Panc1 (cell line): Measurements from ENCODE around the gene TNS2. TPM values are rescaled to one million over a fixed set of nuclear protein-coding genes. Genes with fewer than 3 reads are reported as not detected.
A peak's percentile ranks its signal among the peaks of the same experiment; 100 is the strongest.

Experiments
- ATAC-seq: fragments of 200-7000 bp; cut with Tn5 transposase; 2 replicates; pipeline ENCODE4 v1.9.1; 2020; ENCODE audit warnings: mild to moderate bottlenecking, moderate library complexity
- BruUV-seq: library from RNA; stranded (reverse); fragments of 400-500 nt; replicated peaks from 2 replicates; lab custom pipeline; 2021; lab: Mats Ljungman, UMichigan
- CTCF ChIA-PET: fragments of 300-600 bp; sonication (Branson Sonifier 250); formaldehyde crosslinking; loops from one replicate; lab custom pipeline; 2022; ENCODE audit warnings: antibody characterized with exemption; lab: Charles Lee
- POLR2A ChIA-PET: fragments of 300-600 bp; sonication (Branson Sonifier 250); formaldehyde crosslinking; loops from one replicate; lab custom pipeline; 2022; ENCODE audit warnings: antibody characterized with exemption; lab: Charles Lee
- DNase-seq: peaks from one replicate; pipeline ENCODE4 v3.0.0-alpha.2; 2010; ENCODE audit warnings: low read depth, low spot score
- H3K27ac ChIP-seq: 2 replicates; pipeline ENCODE4 v1.5.1; 2011; ENCODE audit warnings: mild to moderate bottlenecking, low read length, inconsistent platforms
- H3K27me3 ChIP-seq: fragments of 200-500 bp; sonication (Bioruptor generic); 2 replicates; pipeline ENCODE4 v1.6.0; 2014; ENCODE audit warnings: low read length, inconsistent platforms; ENCODE audit not compliant: control insufficient read depth, insufficient read depth
- H3K36me3 ChIP-seq: fragments of 200-500 bp; sonication (Bioruptor generic); 2 replicates; pipeline ENCODE4 v1.5.1; 2014; ENCODE audit warnings: inconsistent platforms, mild to moderate bottlenecking, low read length, moderate library complexity; ENCODE audit not compliant: control insufficient read depth, insufficient read depth
- H3K4me1 ChIP-seq: 2 replicates; pipeline ENCODE4 v1.5.1; 2011; ENCODE audit warnings: inconsistent platforms, mild to moderate bottlenecking, low read length, moderate library complexity; ENCODE audit not compliant: control insufficient read depth, insufficient read depth
- H3K4me3 ChIP-seq, 2 experiments: 2 replicates each; pipeline ENCODE4 v1.5.1; 2011 to 2012; ENCODE audit warnings: low read depth in 2 of 2, low read length in 2 of 2, mild to moderate bottlenecking in 2 of 2, inconsistent platforms in 1 of 2, moderate library complexity in 1 of 2
- H3K9me3 ChIP-seq: fragments of 200-500 bp; sonication (Bioruptor generic); 2 replicates; pipeline ENCODE4 v1.5.1; 2014; ENCODE audit warnings: low read depth, mild to moderate bottlenecking, inconsistent platforms, low read length, moderate library complexity; ENCODE audit not compliant: control insufficient read depth, insufficient read depth
- CTCF ChIP-seq: fragments of 450-650 bp; IDR thresholded peaks from 2 replicates; pipeline ENCODE4 v1.5.1; 2017; ENCODE audit warnings: mild to moderate bottlenecking
- POLR2AphosphoS5 ChIP-seq: IDR thresholded peaks from 2 replicates; pipeline ENCODE4 v1.6.1; 2012; ENCODE audit warnings: mild to moderate bottlenecking, low read depth, low read length, moderate library complexity
- REST ChIP-seq, 2 experiments: IDR thresholded peaks; 2 replicates each; pipeline ENCODE4 v1.6.1; 2011 to 2012; ENCODE audit warnings: low read depth in 2 of 2, control low read depth in 1 of 2, low read length in 1 of 2, mild to moderate bottlenecking in 1 of 2, moderate library complexity in 1 of 2; ENCODE audit not compliant: insufficient read depth in 1 of 2
- SIN3A ChIP-seq: IDR thresholded peaks from 2 replicates; pipeline ENCODE4 v1.6.1; 2012; ENCODE audit warnings: low read depth, mild to moderate bottlenecking, low read length, moderate library complexity, borderline replicate concordance; ENCODE audit not compliant: insufficient read depth
- TCF7L2 ChIP-seq: IDR thresholded peaks from 2 replicates; pipeline ENCODE4 v1.6.1; 2011; ENCODE audit warnings: mild to moderate bottlenecking, low read depth, low read length, inconsistent platforms
- in situ Hi-C: cut with HindIII; loops from 2 replicates; pipeline ENCODE4 v1.10.0; 2016; ENCODE audit warnings: low sequenced_read_pairs, low pct_unique_long_range_greater_than_20kb
- intact Hi-C: fragments of 100-400 bp; cut with micrococcal nuclease; formaldehyde crosslinking; loops from one replicate; pipeline ENCODE4 v1.10.0; 2022; ENCODE audit not compliant: unreplicated experiment
- total RNA-seq: library from RNA; stranded (reverse); gene quantifications from one replicate; pipeline ENCODE4 v1.2.1, GENCODE V29; 2021; ENCODE audit not compliant: unreplicated experiment

The TNS2 gene
- total RNA-seq, 1 experiment from 2014 or later = 48.1 TPM

- no peaks in the 10 kb centered on the region for H3K9me3 ChIP-seq
- POLR2A ChIA-PET = no interaction called here
- ATAC-seq (no peak), DNase-seq (no peak)
- intact Hi-C loops (no loop called here), in situ Hi-C loops (no loop called here)
- CTCF ChIA-PET = no interaction called here
- H3K36me3 ChIP-seq = no peaks in the 10 kb centered on the region
- peaks cover 17% of the 10 kb centered on the region for H3K4me1 ChIP-seq
- TF ChIP-seq CTCF = no peak
- TF ChIP-seq SIN3A = no peak
- TF ChIP-seq REST (IDR thresholded peaks at IDR 0.05; ENCODE audit: insufficient read depth in 1 of 2, low read depth in 2 of 2, low read length in 1 of 2) = no peak
- TF ChIP-seq POLR2AphosphoS5 = no peak
- TF ChIP-seq TCF7L2 = no peak
- H3K4me3 ChIP-seq = no peak overlapping the region
- no peaks in the 10 kb centered on the region for H3K27me3 ChIP-seq
- BruUV-seq = no TSS peak
- no peak overlapping the region for H3K27ac ChIP-seq
These were observed 46.4 kb downstream of the TNS2 start for GRCh38 chr12:53096089-53096741.

- CTCF ChIA-PET = no interaction called here
- no peaks in the 10 kb centered on the region for H3K9me3 ChIP-seq
- ATAC-seq = no peak
- no peaks in the 10 kb centered on the region for H3K27me3 ChIP-seq
- intact Hi-C loops (no loop called here), in situ Hi-C loops (no loop called here)
- peak overlapping the region; percentile 52 to 70; a peak in 2 of 4 replicates for H3K4me3 ChIP-seq
- H3K36me3 ChIP-seq = no peaks in the 10 kb centered on the region
- peaks cover 17% of the 10 kb centered on the region for H3K4me1 ChIP-seq
- no TSS peak for BruUV-seq
- no peak for TF ChIP-seq TCF7L2
- no peak for TF ChIP-seq CTCF
- TF ChIP-seq POLR2AphosphoS5 = no peak
- no peak for TF ChIP-seq REST (IDR thresholded peaks at IDR 0.05; ENCODE audit: insufficient read depth in 1 of 2, low read depth in 2 of 2, low read length in 1 of 2)
- TF ChIP-seq SIN3A = no peak
- POLR2A ChIA-PET = no interaction called here
- no peak overlapping the region for H3K27ac ChIP-seq
- no peak for DNase-seq
These were observed 46.9 kb downstream of the TNS2 start for GRCh38 chr12:53096759-53097158.
